Measurements from ENCODE around the gene ZNF579.

GRCh38 chr19:55543567-55543966 is 37.1 kb downstream of the ZNF579 start:
- no peak for TF ChIP-seq POLR2A (IDR thresholded peaks at IDR 0.05)
- TF ChIP-seq CTCF (IDR thresholded peaks at IDR 0.05), result no peak
